SK-N-MC (cell line): ENCODE results near the gene NDUFAF5.

Experiments
- EZH2 ChIP-seq: fragments of 200-600 bp; sonication (generic); IDR thresholded peaks from one replicate; pipeline ENCODE4 v1.6.1; 2017; ENCODE audit warnings: antibody characterized with exemption
- POLR2AphosphoS5 ChIP-seq: IDR thresholded peaks from 2 replicates; pipeline ENCODE4 v1.6.1; 2012; ENCODE audit warnings: mild to moderate bottlenecking, low read depth, low read length, borderline replicate concordance

DNA sequence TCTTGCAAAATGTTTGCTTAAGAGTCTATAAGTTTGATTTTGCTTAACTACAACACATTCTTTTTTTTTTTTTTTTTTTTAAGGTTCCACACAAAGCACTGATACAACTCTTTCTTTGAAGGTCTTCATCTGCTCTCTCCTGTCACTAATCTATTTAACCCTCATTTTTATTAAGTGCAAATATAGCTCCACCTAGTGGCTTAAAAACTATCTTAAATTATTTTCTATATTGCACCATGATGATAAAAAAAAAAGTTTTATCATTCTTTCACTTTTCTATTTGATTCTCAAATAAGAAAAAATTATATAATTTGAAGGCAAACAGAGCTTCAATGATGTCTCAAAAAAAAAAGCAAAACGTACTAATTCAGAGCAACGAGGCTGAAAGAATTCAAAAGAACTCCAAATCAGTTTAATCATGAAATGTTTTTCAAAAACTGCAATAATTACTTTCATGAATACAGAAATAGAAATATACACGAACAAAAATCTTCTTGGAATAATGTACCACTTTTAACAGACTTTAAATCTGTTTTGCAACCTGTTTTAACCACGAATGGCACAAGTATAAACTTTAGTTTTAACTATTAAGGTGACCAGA is 12.9 kb upstream of the NDUFAF5 start:
- TF ChIP-seq POLR2AphosphoS5 (no peak), EZH2 (no peak)
